ENCODE results near the gene VPS8.

The VPS8 gene

DNA sequence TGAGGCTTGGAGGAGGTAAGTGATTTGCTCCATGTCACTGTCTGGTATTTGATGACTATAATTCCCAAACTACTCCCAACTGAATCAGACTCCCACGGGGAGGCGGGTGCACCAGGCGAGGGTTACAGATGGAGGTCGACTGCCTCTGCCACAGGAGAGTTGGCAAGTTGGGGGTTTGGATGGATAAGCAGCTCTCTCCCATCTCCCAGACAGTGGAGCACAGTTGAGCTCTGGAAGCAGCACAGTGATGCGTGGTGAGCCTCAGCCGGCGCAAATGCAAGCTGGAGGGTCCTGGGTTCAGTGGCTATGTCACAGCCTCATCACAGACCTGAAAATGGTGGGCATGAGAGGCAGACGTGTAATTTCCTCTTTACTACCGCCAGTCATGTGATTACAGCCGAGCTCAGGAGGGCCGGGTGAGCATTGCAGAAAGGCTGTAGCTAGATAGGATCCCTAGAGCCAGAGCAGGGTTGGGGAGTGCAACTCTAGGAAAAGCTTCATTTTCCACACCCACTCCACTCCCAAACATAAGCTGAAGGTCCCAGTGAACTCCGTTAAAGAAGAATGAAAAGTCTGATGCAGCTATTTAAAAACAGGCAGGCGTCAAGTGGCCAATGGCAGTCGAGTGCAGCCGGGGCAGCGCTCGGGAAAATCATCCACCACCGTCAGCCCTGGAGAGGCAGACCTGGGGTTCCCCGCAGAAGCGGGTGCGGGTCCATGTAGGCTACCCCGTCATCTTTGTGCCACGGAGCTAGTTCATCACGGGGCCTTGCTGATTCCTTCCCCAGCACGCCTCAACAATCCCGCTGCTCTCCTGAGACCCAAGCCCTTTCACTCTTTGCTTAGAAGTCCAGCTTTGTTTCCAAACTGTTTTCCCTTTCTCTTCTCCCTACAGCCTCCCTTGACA, 33.3 kb upstream of the VPS8 start:
- CTCF ChIA-PET: interaction anchor here (0.6 to 1.0 kb wide), 4 partner anchors 28 to 213 kb away, joined by 3 read pairs; no protein-coding TSS in a partner anchor
- no peak for DNase-seq (ENCODE audit: extremely low spot score)
- POLR2A ChIA-PET: interaction anchor here (2.3 kb wide), 1 partner anchor 217 kb away, joined by 12 read pairs; the partner anchor contains the start of gene EPHB3
- no peak for TF ChIP-seq TARDBP (IDR thresholded peaks at IDR 0.05)
- TF ChIP-seq LEF1 (IDR thresholded peaks at IDR 0.05; ENCODE audit: borderline replicate concordance): no peak
- no peak for TF ChIP-seq ZNF384 (IDR thresholded peaks at IDR 0.05)
- no peak for TF ChIP-seq SUZ12 (IDR thresholded peaks at IDR 0.05)
- TF ChIP-seq SP1 (IDR thresholded peaks at IDR 0.05): no peak
- TF ChIP-seq, protein P1, sequence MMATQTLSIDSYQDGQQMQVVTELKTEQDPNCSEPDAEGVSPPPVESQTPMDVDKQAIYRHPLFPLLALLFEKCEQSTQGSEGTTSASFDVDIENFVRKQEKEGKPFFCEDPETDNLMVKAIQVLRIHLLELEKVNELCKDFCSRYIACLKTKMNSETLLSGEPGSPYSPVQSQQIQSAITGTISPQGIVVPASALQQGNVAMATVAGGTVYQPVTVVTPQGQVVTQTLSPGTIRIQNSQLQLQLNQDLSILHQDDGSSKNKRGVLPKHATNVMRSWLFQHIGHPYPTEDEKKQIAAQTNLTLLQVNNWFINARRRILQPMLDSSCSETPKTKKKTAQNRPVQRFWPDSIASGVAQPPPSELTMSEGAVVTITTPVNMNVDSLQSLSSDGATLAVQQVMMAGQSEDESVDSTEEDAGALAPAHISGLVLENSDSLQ (IDR thresholded peaks at IDR 0.05): no peak
- no peak for TF ChIP-seq CTBP1 (IDR thresholded peaks at IDR 0.05; ENCODE audit: borderline replicate concordance)
- no peak for TF ChIP-seq FOXK2 (IDR thresholded peaks at IDR 0.05)
- TF ChIP-seq ARNT (IDR thresholded peaks at IDR 0.05): no peak
- TF ChIP-seq BHLHE40 (IDR thresholded peaks at IDR 0.05; ENCODE audit: borderline replicate concordance): no peak
- TF ChIP-seq FOXM1 (IDR thresholded peaks at IDR 0.05; ENCODE audit: borderline replicate concordance): no peak
- no peak for TF ChIP-seq ELF4 (IDR thresholded peaks at IDR 0.05)
- no peak for TF ChIP-seq NFRKB (IDR thresholded peaks at IDR 0.05)

DNA sequence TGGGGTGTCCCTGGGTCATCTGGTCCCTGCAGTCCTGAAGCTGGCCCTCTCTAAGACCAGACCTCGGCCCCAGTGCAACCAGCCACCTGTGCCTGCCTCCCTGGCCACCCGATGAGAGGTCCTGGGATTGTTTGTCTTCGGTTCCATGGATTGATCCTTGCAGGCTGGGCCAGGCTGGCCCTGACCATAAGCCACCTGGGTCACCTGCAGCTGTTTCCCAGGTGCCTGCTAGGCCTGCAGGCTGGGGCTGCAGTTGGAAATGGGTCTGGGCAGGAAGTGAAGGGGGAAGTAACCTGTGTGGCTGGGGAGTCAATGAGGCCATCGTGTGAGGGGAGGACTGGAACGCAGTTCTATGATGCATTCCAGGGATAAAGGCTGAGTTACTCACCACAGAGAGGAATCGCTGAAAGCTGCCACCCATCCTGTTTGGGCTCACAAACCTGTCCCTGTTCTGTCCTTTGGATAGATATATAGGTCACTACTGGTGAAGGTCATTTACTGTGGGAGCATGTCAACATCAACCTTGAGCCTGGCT, 30.9 kb upstream of the VPS8 start:
- DNase-seq (ENCODE audit: extremely low spot score): no peak
- ChIA-PET CTCF (interaction anchor here (2.3 kb wide), 1 partner anchor 220 kb away, joined by 6 read pairs; the partner anchor contains the start of gene EPHB3), POLR2A (no interaction called here)

DNA sequence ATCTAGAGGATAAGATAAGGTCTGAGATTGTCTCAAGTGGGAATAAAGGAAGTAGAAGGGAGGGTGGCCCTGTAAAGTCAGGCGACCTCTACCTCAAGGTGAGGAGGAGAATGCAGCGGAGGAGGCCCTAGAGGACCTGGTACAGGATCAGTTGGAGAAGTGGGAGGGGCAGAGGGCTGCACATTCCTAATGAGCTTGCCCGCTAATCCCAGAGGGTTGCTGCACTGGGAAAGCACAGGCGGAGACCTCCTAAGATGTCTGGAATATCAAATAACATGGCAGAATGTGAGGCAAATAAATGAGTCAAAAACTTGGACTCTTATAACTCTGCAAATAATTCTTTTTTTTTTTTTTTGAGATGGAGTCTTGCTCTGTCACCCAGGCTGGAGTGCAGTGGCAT, 30.2 kb upstream of the VPS8 start:
- ChIA-PET CTCF (interaction anchor here (2.3 kb wide), 1 partner anchor 220 kb away, joined by 6 read pairs; the partner anchor contains the start of gene EPHB3), POLR2A (no interaction called here)
- TF ChIP-seq, protein P1 (IDR thresholded peaks at IDR 0.05): no peak
- TF ChIP-seq SP1 (IDR thresholded peaks at IDR 0.05) (no peak), SUZ12 (IDR thresholded peaks at IDR 0.05) (no peak), ARNT (IDR thresholded peaks at IDR 0.05) (no peak), CTBP1 (IDR thresholded peaks at IDR 0.05; ENCODE audit: borderline replicate concordance) (no peak), FOXA1 (IDR thresholded peaks at IDR 0.05) (no peak), ELF4 (IDR thresholded peaks at IDR 0.05) (no peak), ZNF384 (IDR thresholded peaks at IDR 0.05) (no peak), TARDBP (IDR thresholded peaks at IDR 0.05) (no peak)
- DNase-seq (ENCODE audit: extremely low spot score): no peak

More for the DNA sequence above, 30.9 kb upstream of the VPS8 start:
- TF ChIP-seq ZNF384 (IDR thresholded peaks at IDR 0.05) (no peak), BHLHE40 (IDR thresholded peaks at IDR 0.05; ENCODE audit: borderline replicate concordance) (no peak), TARDBP (IDR thresholded peaks at IDR 0.05) (no peak), ELF4 (IDR thresholded peaks at IDR 0.05) (no peak), FOXK2 (IDR thresholded peaks at IDR 0.05) (no peak), L3MBTL2 (conservative IDR thresholded peaks at IDR 0.05) (no peak), LEF1 (IDR thresholded peaks at IDR 0.05; ENCODE audit: borderline replicate concordance) (no peak), FOXM1 (IDR thresholded peaks at IDR 0.05; ENCODE audit: borderline replicate concordance) (no peak), HDGF (IDR thresholded peaks at IDR 0.05; ENCODE audit: borderline replicate concordance) (no peak), FOXA1 (IDR thresholded peaks at IDR 0.05) (no peak), SP1 (IDR thresholded peaks at IDR 0.05) (no peak), SUZ12 (IDR thresholded peaks at IDR 0.05) (no peak), CTBP1 (IDR thresholded peaks at IDR 0.05; ENCODE audit: borderline replicate concordance) (no peak), NFRKB (IDR thresholded peaks at IDR 0.05) (no peak), ARNT (IDR thresholded peaks at IDR 0.05) (no peak)
- TF ChIP-seq, protein P1 (IDR thresholded peaks at IDR 0.05): no peak

DNA sequence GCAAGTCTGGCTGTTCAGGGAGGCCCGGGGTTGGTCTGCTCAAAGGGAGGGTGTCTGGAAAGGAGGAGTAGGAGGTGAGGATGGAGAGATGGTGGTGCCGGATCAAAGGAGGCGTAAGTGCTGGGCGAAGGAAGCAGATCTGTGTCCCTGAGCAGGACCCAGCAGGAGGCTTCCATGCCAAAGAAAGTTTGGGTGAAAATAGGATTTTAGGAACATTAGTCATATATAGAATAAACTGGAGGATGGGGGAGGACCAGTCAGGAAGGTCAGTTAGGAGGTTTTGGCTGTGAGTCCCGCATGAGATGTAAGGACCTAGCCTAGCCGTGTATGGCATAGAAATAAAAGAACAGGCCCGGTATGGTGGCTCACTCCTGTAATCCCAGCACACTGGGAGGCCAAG, 28.6 kb upstream of the VPS8 start:
- DNase-seq (ENCODE audit: extremely low spot score): no peak
- POLR2A ChIA-PET: no interaction called here
- no peak for TF ChIP-seq BHLHE40 (IDR thresholded peaks at IDR 0.05; ENCODE audit: borderline replicate concordance)
- no peak for TF ChIP-seq TARDBP (IDR thresholded peaks at IDR 0.05)
- CTCF ChIA-PET: no interaction called here

DNA sequence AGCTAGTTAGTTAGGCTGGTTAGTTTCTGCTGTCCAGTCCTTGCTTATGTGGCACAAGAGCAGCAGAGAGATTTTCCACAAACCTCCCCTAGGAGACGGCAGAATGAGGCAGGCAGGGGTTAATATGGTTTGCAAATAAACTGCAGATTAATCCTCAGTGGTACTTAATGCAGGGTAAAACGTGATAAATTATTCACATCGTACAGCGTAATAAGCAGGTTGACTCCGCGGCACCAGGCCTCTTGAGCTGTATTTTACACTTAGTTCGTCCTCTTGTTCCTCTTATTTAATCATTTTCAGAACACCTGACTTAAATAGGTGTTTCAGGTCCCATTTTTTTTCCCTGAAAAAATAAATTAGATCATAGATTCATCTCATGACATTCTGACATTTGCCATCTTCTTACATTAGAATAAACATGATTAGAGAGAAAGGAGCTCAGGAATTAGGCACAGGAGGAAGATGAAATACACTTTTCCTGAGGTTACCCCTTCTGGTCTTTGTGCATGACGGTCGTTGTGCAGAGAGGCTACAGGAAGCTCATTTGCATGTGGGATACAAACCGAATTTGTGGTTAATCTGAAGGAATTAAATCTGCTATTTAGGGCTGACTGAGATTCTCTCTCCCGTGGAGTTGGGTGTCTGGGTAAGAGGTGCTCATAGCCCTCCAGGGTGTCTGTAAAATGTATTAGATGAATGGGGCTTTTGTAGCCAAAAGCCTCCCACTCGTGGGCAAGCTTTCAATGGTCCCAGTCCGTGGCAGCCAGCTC, 27.1 kb upstream of the VPS8 start:
- no peak for DNase-seq (ENCODE audit: extremely low spot score)
- ChIA-PET POLR2A (interaction anchor here (1.5 kb wide), 1 partner anchor 224 kb away, joined by 3 read pairs; the partner anchor contains the start of gene EPHB3), CTCF (no interaction called here)
- TF ChIP-seq FOXA1 (IDR thresholded peaks at IDR 0.05): no peak
- no peak for TF ChIP-seq HDGF (IDR thresholded peaks at IDR 0.05; ENCODE audit: borderline replicate concordance)
- TF ChIP-seq SP1 (IDR thresholded peaks at IDR 0.05): no peak
- TF ChIP-seq ZNF384 (IDR thresholded peaks at IDR 0.05): no peak
- no peak for TF ChIP-seq FOXK2 (IDR thresholded peaks at IDR 0.05)
- no peak for TF ChIP-seq SUZ12 (IDR thresholded peaks at IDR 0.05)
- no peak for TF ChIP-seq FOXM1 (IDR thresholded peaks at IDR 0.05; ENCODE audit: borderline replicate concordance)
- TF ChIP-seq L3MBTL2 (conservative IDR thresholded peaks at IDR 0.05): no peak
- TF ChIP-seq ARNT (IDR thresholded peaks at IDR 0.05): no peak

Data from HEK293T (cell line).